ENCODE results near the gene GBF1.

DNA sequence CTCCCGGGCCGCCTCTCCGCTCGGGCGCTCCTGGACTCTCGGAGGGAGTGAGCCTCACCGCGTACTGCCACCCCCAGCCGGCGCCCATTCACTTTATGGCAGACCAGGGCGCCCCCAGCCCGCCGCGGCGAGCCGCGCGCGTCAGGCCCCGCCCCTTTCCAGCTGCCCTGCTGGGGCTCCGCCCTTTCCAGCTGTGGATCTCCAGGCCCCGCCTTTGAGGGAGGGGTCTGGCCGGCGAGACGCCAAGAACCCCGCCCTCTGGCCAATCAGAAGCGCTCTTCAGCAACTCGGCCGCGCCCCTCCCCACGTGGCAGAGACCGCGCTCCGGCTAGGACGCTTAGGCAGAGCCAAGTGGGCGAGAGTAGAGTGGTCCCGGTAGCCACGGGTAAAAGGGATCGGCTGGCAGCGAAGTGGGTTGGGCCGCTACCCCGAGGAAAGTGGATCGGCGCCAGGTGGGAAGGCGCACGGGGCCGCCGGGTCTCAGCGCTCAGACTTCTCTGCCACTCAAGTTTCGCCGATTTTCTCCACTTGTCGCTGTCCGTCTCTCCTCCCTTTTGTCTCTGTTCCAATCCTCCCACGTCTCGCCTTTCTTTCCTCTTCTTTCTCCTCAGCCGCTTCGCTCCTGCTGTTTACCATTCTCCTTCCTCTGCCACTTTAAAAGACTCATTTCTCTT is 3.8 kb upstream of the GBF1 start, which contains the start of gene PITX3:
- TF ChIP-seq CTCF (IDR thresholded peaks at IDR 0.05) (peak in 4 of 12 donors; percentile 5 to 29 (median 18)), POLR2A (IDR thresholded peaks at IDR 0.05) (peak; percentile 16 to 43)
